Measurements from ENCODE around the gene MAS1L. TPM values are rescaled to one million over a fixed set of nuclear protein-coding genes. Genes with fewer than 3 reads are reported as not detected.

MAS1L gene
- polyA plus RNA-seq, 2 of the 4 experiments (the other 2 are of a cell fraction): not detected

GRCh38 chr6:29483735-29484134 is 4.0 kb downstream of the MAS1L start:
- Histone ChIP-seq H3K4me2 (no peak overlapping the region), H3K27ac (no peak overlapping the region), H3K4me1 (no peaks in the 10 kb centered on the region), H3K9me3 (no peaks in the 10 kb centered on the region), H3K4me3 (no peak overlapping the region)
- ChIA-PET CTCF (no interaction called here), POLR2A (no interaction called here)
- no peak for FAIRE-seq
- 5% methylated on average over 1 of the region's 1 CpG for WGBS (ENCODE audit: missing lambda C conversion rate)
- TF ChIP-seq NR3C1 (IDR thresholded peaks at IDR 0.05) (no peak), TFCP2L1 (CRISPR knock-in tag; IDR thresholded peaks at IDR 0.05) (no peak), USF2 (IDR thresholded peaks at IDR 0.05) (no peak), SREBF2 (IDR thresholded peaks at IDR 0.05) (no peak), MAFK (IDR thresholded peaks at IDR 0.05; ENCODE audit: partially characterized antibody) (no peak), TP53 (CRISPR knock-in tag; IDR thresholded peaks at IDR 0.05) (no peak), BCL3 (IDR thresholded peaks at IDR 0.05) (no peak), HOXB5 (CRISPR knock-in tag; IDR thresholded peaks at IDR 0.05) (no peak), HDAC2 (IDR thresholded peaks at IDR 0.05) (no peak), HMGXB4 (CRISPR knock-in tag; IDR thresholded peaks at IDR 0.05; ENCODE audit: borderline replicate concordance) (no peak), RNF2 (IDR thresholded peaks at IDR 0.05; ENCODE audit: borderline replicate concordance, low read depth) (no peak), MAX (IDR thresholded peaks at IDR 0.05) (no peak), RARB (CRISPR knock-in tag; IDR thresholded peaks at IDR 0.05) (no peak), EP300 (IDR thresholded peaks at IDR 0.05) (no peak), POLR2AphosphoS2 (conservative IDR thresholded peaks at IDR 0.05; ENCODE audit: low read length) (no peak), GATA3 (IDR thresholded peaks at IDR 0.05; ENCODE audit: borderline replicate concordance) (no peak), POLR2A (IDR thresholded peaks at IDR 0.05; ENCODE audit: low read length) (no peak), CTCF (IDR thresholded peaks at IDR 0.05) (no peak), SMC3 (IDR thresholded peaks at IDR 0.05) (no peak), HEYL (CRISPR knock-in tag; IDR thresholded peaks at IDR 0.05) (no peak)
- DNase-seq (ENCODE audit: low read depth in 1 of 2, low spot score in 1 of 2): no peak
- ATAC-seq: no peak

GRCh38 chr6:29483186-29483585 is 4.6 kb downstream of the MAS1L start:
- no peak for DNase-seq (ENCODE audit: low read depth in 1 of 2, low spot score in 1 of 2)
- FAIRE-seq: no peak
- POLR2A ChIA-PET: no interaction called here
- no peak overlapping the region for H3K4me2 ChIP-seq
- TF ChIP-seq HES2 (IDR thresholded peaks at IDR 0.05): no peak
- TF ChIP-seq BHLHE40 (IDR thresholded peaks at IDR 0.05; ENCODE audit: low read depth, low read length): no peak
- no peak for TF ChIP-seq HOXB13 (CRISPR knock-in tag; IDR thresholded peaks at IDR 0.05; ENCODE audit: low read depth)
- no peak for TF ChIP-seq CBX2 (IDR thresholded peaks at IDR 0.05; ENCODE audit: borderline replicate concordance, low read depth)
- no peak for TF ChIP-seq KDM1A (IDR thresholded peaks at IDR 0.05; ENCODE audit: low read depth)
- WGBS (ENCODE audit: missing lambda C conversion rate): 5% methylated on average over 3 of the region's 3 CpGs
- H3K27ac ChIP-seq: no peak overlapping the region
- ATAC-seq: no peak
- no peak overlapping the region for H3K4me3 ChIP-seq
- CTCF ChIA-PET: no interaction called here
- no peaks in the 10 kb centered on the region for H3K9me3 ChIP-seq
- H3K4me1 ChIP-seq: no peaks in the 10 kb centered on the region

Measured in A549 (cell line).